Astrocyte of the spinal cord (primary cell): ENCODE data around the gene CC2D2B.

Experiments used
- DNase-seq: peaks from one replicate; pipeline ENCODE4 v3.0.0; 2011; ENCODE audit warnings: low read depth, low spot score
- H3K4me3 ChIP-seq: 2 replicates; pipeline ENCODE4 v1.5.1; 2011; ENCODE audit warnings: low read depth, mild to moderate bottlenecking, low read length, moderate library complexity
- CTCF ChIP-seq: IDR thresholded peaks from 2 replicates; pipeline ENCODE4 v1.5.1; 2012; ENCODE audit warnings: low read depth, mild to moderate bottlenecking, low read length, inconsistent platforms
- in situ Hi-C: cut with HindIII; loops from 2 replicates; pipeline ENCODE4 v1.10.0; 2017; ENCODE audit warnings: low sequenced_read_pairs

CC2D2B gene

GRCh38 chr10:95907456-95908253, at the start of gene CC2D2B:
CC2D2B (plus strand) TSS chr10:95907975; CDS start chr10:95911324, 3,349 bp downstream.
- H3K4me3 ChIP-seq = peak within 1 kb of the TSS; percentile 76
- DNase-seq = peak; percentile 86
- in situ Hi-C loops = no loop called here
- no peak for TF ChIP-seq CTCF

- TF ChIP-seq CTCF = no peak
- in situ Hi-C loops = no loop called here
- H3K4me3 ChIP-seq = no peak overlapping the region
- DNase-seq = no peak
Measured at GRCh38 chr10:95860166-95860940, 47.4 kb upstream of the CC2D2B start.

- no peak for TF ChIP-seq CTCF
- in situ Hi-C loops = no loop called here
- DNase-seq = no peak
- H3K4me3 ChIP-seq = no peak overlapping the region
Measured at GRCh38 chr10:95861386-95861785, 46.4 kb upstream of the CC2D2B start.

- in situ Hi-C loops = no loop called here
- no peak overlapping the region for H3K4me3 ChIP-seq
- peak; percentile 79 for DNase-seq
- peak; percentile 86 for TF ChIP-seq CTCF
Measured at GRCh38 chr10:95864906-95865813, 42.6 kb upstream of the CC2D2B start.

- no peak for TF ChIP-seq CTCF
- in situ Hi-C loops = no loop called here
- DNase-seq = no peak
- H3K4me3 ChIP-seq = no peak overlapping the region
Measured at GRCh38 chr10:95865814-95866466, 41.8 kb upstream of the CC2D2B start.

GRCh38 chr10:95866467-95866842, 41.3 kb upstream of the CC2D2B start:
- no peak for DNase-seq
- in situ Hi-C loops = no loop called here
- H3K4me3 ChIP-seq = no peak overlapping the region
- no peak for TF ChIP-seq CTCF
